ENCODE results near the gene INTS15. TPM values are rescaled to one million over a fixed set of nuclear protein-coding genes. Genes with fewer than 3 reads are reported as not detected.
A peak's percentile ranks its signal among the peaks of the same experiment; 100 is the strongest.
"Not testable (repeated sequence)": the region's sequence is repeated elsewhere in the genome, so short reads cannot be mapped to it uniquely, and the experiment has no call there.

The INTS15 gene
- total RNA-seq, 1 experiment from 2014 or later = 24.7 TPM

DNA sequence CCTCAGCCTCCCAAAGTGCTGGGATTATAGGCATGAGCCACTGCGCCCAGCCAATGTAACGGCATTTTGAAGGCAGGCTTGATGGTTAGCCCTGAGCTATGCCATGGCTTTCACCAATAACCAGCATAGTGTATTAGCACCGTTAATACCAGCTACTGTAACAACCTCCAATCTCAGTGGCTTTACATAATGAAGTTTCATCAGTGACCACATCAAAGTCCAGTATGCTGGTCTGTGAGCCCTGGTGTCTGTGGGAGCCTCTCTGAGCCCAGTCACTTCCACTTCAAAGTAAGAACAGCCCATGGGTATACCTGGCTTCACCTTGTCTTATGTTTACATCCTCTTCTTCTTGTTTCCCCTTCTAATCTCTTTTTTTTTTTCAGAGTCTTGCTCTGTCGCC, 24.2 kb upstream of the INTS15 start:
- Histone ChIP-seq H3K36me3 (replicated peaks; ENCODE audit: control insufficient read depth, insufficient read depth, low read length) (no peaks in the 10 kb centered on the region), H3K27me3 (ENCODE audit: control insufficient read depth, insufficient read depth, low read length) (no peaks in the 10 kb centered on the region), H3K4me3 (ENCODE audit: insufficient read depth, low read depth, low read length) (no peak overlapping the region)
- no peak for DNase-seq

- no peaks in the 10 kb centered on the region for H3K36me3 ChIP-seq (replicated peaks; ENCODE audit: control insufficient read depth, insufficient read depth, low read length)
- no peaks in the 10 kb centered on the region for H3K27me3 ChIP-seq (ENCODE audit: control insufficient read depth, insufficient read depth, low read length)
- DNase-seq = no peak
- no peak overlapping the region for H3K4me3 ChIP-seq (ENCODE audit: insufficient read depth, low read depth, low read length)
Measured at GRCh38 chr7:6567886-6568285, 21.9 kb upstream of the INTS15 start.

DNA sequence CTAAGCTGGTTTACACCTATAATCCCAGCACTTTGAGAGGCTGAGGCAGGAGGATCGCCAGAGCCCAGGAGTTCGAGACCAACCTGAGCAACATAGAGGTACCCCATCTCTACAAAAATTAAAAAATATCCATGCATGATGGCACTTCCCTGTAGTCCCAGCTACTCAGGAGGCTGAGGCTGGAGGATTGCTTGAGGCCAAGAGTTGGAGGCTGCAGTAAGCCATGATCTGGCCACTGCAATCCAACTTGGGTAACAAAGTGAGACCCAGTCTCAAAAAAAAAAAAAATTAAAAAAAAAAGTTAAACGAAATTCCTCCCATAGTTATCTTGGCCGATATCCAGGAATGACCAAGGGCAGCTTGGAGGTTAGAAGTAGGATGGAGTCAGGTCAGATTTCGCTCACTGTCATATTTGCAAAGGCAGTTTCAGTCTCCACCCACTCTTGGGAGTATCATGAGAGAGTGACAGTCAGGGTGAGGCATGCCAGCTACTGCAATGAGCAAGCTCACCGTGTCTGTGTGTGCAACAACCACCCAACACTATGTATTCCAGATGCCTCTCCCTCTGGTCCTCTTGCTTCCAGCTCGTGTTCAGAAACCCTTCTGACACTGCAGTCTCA, 18.6 kb upstream of the INTS15 start:
- H3K4me3 ChIP-seq (ENCODE audit: insufficient read depth, low read depth, low read length) = no peak overlapping the region
- H3K27me3 ChIP-seq (ENCODE audit: control insufficient read depth, insufficient read depth, low read length) = no peaks in the 10 kb centered on the region
- DNase-seq = no peak
- no peaks in the 10 kb centered on the region for H3K36me3 ChIP-seq (replicated peaks; ENCODE audit: control insufficient read depth, insufficient read depth, low read length)

DNA sequence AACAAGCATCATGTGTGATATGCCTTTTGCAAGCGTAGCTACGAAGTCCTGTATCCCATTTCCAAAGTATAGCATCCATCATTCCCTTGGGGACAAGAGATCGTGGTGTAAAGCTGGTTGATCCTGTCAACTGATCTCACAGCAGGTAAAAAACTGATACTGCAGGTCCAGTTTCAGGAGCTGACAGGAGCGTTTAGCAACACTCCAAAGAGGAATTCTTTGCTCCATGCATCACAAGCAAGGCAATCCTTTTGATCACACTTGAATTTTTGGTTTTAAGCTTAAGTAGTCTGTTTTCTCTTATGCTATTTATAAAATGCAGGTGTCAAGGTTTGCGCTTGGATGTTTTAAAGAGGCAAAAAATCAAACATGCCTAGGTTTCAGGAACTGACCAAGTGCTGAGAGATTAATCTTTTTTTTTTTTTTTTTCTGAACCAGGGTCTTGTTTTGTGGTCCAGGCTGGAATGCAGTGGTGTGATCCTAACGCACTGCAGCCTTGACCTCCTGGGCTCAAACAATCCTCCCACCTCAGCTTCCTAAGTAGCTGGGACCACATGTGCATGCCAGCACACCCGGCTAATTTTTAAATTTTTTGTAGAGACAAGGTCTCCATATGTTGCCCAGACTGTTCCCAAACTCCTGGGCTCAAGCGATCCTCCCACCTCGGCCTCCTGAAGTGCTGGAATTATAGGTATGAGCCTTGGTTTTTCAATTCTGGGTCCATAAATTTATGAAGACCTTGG, 14.4 kb upstream of the INTS15 start:
- no peak overlapping the region for H3K4me3 ChIP-seq (ENCODE audit: insufficient read depth, low read depth, low read length)
- DNase-seq = no peak
- peaks cover 2% of the 10 kb centered on the region for H3K36me3 ChIP-seq (replicated peaks; ENCODE audit: control insufficient read depth, insufficient read depth, low read length)
- H3K27me3 ChIP-seq (ENCODE audit: control insufficient read depth, insufficient read depth, low read length) = no peaks in the 10 kb centered on the region

DNA sequence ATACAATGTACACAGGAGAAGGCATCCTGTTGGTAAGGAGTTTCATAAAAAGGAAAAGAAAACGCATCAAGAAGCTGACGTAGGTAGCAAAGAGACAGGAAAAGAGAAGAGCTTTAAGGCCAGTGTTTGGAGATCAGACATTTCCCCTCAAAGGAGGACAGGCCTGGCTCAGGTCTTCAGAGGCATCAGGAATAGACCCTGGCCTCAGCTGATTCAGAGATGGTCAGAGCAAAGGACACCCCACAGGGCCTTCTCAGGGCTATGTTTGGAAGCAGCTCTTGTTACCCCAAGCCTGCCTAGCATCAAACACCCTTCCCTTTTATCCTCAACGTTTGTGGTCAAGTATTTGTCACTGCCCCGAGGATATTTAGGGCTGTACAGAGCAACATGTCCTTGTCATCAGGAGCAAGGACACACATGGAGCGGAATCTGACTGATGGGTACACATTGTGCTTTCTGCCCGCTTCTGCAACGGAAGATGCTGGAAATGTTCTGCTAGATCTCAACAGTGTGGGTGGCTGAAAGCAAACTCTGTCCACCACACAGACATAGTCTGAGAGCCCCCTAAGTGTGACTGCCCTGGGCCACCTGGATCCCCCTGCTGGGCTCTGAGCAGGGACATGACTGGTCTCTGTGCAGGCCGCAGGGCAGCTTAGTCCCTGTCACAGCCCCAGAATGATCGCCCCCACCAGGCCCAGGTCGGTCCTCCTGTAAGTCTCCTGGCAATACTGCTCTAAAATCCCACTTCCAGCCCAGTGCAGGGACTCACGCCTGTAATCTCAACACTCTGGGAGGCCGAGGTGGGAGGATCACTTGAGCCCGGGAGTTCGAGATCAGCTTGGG, 13.6 kb upstream of the INTS15 start:
- Histone ChIP-seq H3K36me3 (replicated peaks; ENCODE audit: control insufficient read depth, insufficient read depth, low read length) (peaks cover 8% of the 10 kb centered on the region), H3K4me3 (ENCODE audit: insufficient read depth, low read depth, low read length) (peak overlapping the region; percentile 28; the same call in 1 of the 2 replicates), H3K27me3 (ENCODE audit: control insufficient read depth, insufficient read depth, low read length) (no peaks in the 10 kb centered on the region)
- peak; percentile 60 for DNase-seq

- H3K27me3 ChIP-seq (ENCODE audit: control insufficient read depth, insufficient read depth, low read length); DNase-seq: not testable (repeated sequence)
- Histone ChIP-seq H3K36me3 (replicated peaks; ENCODE audit: control insufficient read depth, insufficient read depth, low read length) (peaks cover 11% of the 10 kb centered on the region), H3K4me3 (ENCODE audit: insufficient read depth, low read depth, low read length) (peak overlapping the region; percentile 76)
Measured at GRCh38 chr7:6576867-6577368, 12.9 kb upstream of the INTS15 start.

GRCh38 chr7:6577369-6578113, 12.3 kb upstream of the INTS15 start, which contains the start of gene ZDHHC4:
TSS of gene ZDHHC4 (plus strand) at chr7:6577454. CDS start at chr7:6580562, 3,108 bp downstream.
- Histone ChIP-seq H3K27me3 (ENCODE audit: control insufficient read depth, insufficient read depth, low read length) (no peaks in the 10 kb centered on the region), H3K36me3 (replicated peaks; ENCODE audit: control insufficient read depth, insufficient read depth, low read length) (peaks cover 13% of the 10 kb centered on the region), H3K4me3 (ENCODE audit: insufficient read depth, low read depth, low read length) (peak within 1 kb of the TSS; percentile 76)
- DNase-seq = peak; percentile 96

DNA sequence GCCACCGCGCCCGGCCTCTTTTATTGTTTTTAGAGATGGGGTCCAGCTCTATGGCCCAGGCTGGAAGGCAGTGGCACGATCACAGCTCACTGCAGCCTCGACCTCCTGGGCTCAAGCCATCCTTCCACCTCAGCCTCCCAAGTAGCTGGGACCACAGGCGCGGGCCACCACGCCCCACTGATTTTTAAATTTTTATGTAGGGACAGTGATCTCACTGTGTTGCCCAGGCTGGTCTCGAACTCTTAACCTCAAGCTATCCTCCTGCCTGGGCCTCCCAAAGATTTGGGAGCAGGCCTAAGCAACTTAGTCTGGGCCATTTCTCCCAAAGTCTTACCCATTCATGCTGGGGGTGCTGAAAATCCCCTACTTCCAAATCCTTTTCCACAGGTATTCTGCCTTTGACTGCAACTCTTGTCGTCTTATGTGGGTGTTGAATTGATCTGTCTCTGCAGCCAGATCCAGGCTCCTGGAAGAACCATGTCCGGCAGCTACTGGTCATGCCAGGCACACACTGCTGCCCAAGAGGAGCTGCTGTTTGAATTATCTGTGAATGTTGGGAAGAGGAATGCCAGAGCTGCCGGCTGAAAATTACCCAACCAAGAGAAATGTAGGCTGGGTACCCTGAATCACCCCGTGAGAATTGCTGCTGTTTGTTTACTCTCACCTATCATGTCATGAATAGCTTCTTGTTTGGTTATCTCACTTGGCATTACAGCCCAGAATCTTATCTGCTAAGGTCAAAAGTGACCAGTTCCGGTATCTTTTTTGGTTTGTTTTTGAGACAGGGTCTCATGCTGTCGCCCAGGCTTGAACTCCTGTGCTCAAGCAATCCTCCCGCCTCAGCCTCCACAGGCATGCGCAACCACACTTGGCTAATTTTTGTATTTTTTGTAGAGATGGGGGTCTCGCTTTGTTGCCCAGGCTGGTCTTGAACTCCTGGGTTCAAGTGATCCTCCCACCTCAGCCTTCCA, 11.4 kb upstream of the INTS15 start:
- no peak for DNase-seq
- no peak overlapping the region for H3K4me3 ChIP-seq (ENCODE audit: insufficient read depth, low read depth, low read length)
- H3K36me3 ChIP-seq (replicated peaks; ENCODE audit: control insufficient read depth, insufficient read depth, low read length) = peaks cover 16% of the 10 kb centered on the region
- H3K27me3 ChIP-seq (ENCODE audit: control insufficient read depth, insufficient read depth, low read length) = no peaks in the 10 kb centered on the region

DNA sequence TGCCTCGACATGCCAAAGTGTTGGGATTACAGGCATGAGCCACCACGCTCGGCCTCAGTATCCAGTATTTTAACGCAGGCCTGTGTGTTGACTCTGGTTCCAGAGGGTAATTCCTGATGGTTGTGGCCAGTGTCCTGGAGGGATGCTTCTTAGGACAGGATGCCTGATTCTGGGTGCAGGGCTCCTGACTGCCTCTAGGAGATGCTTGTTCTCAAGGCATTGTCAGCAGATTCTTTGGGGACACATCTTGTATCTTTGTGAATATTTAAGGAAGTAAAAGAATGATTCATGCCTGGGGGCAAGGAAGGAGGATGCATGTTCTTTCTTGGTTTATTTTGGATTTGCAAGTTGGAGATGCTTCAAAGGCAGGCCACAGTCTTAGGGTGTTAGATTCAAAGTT, 10.4 kb upstream of the INTS15 start:
- Histone ChIP-seq H3K4me3 (ENCODE audit: insufficient read depth, low read depth, low read length) (no peak overlapping the region), H3K36me3 (replicated peaks; ENCODE audit: control insufficient read depth, insufficient read depth, low read length) (peaks cover 18% of the 10 kb centered on the region), H3K27me3 (ENCODE audit: control insufficient read depth, insufficient read depth, low read length) (no peaks in the 10 kb centered on the region)
- DNase-seq = peak; percentile 59

GRCh38 chr7:6585746-6586432, 3.9 kb upstream of the INTS15 start:
- H3K36me3 ChIP-seq (replicated peaks; ENCODE audit: control insufficient read depth, insufficient read depth, low read length) = peaks cover 27% of the 10 kb centered on the region
- not testable (repeated sequence) for DNase-seq; H3K4me3 ChIP-seq (ENCODE audit: insufficient read depth, low read depth, low read length); H3K27me3 ChIP-seq (ENCODE audit: control insufficient read depth, insufficient read depth, low read length)

DNA sequence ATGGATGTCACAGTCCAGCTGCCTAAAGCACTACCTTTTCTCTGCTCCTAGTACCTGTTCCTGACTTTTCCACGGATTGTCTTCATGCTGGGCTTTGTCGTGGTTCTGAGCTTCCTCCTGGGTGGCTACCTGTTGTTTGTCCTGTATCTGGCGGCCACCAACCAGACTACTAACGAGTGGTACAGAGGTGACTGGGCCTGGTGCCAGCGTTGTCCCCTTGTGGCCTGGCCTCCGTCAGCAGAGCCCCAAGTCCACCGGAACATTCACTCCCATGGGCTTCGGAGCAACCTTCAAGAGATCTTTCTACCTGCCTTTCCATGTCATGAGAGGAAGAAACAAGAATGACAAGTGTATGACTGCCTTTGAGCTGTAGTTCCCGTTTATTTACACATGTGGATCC, 1.3 kb upstream of the INTS15 start:
- peaks cover 15% of the 10 kb centered on the region for H3K36me3 ChIP-seq (replicated peaks; ENCODE audit: control insufficient read depth, insufficient read depth, low read length)
- H3K4me3 ChIP-seq (ENCODE audit: insufficient read depth, low read depth, low read length) = no peak overlapping the region
- no peak for DNase-seq
- H3K27me3 ChIP-seq (ENCODE audit: control insufficient read depth, insufficient read depth, low read length) = no peaks in the 10 kb centered on the region

- no peak for DNase-seq
- Histone ChIP-seq H3K4me3 (ENCODE audit: insufficient read depth, low read depth, low read length) (peak overlapping the region; percentile 22), H3K27me3 (ENCODE audit: control insufficient read depth, insufficient read depth, low read length) (no peaks in the 10 kb centered on the region), H3K36me3 (replicated peaks; ENCODE audit: control insufficient read depth, insufficient read depth, low read length) (peaks cover 14% of the 10 kb centered on the region)
Measured at GRCh38 chr7:6589151-6589828, 531 bp upstream of the INTS15 start.

Measured in H7 (cell line).